HS-5 (cell line): ENCODE results near the gene RAB1B.

Source experiments
- DNase-seq: peaks from one replicate; pipeline ENCODE4 v3.0.0-alpha.2; 2012; ENCODE audit warnings: low read depth

Gene RAB1B

DNA sequence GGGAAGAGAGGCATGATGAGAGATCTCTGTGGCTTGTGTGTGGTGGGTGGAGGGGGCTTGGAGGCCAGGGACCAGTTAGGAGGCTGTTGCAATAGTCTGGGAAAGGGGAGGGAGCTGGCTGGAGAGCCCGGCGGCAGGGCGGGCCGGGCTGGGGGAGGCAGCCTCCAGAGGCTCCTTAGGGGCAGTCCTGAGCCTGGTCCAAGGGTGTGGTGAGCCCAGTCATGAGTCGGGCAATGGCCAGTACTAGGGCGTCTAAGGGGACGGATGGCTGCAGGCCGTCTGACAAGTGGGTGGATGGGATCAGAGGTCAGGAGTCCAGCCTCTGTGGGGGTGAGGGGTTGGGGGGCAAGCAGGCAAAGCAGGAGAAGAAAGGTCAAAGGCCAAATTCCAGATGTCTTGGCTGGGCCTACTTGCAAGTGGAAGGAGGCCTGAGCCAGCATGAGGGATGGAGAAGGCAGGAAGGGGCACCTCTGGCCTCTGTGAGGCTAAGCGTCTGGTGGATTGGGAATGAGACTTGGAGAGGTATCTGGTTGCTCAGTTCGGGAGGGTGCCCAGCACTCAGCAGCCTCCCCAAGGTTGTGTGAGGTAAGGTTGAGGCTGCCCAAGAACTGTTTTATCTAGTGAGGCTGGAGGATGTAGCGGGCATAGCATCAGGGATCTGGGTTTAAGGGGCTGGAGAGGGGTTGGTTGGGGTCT is 54.4 kb downstream of the RAB1B start:
- no peak for DNase-seq

GRCh38 chr11:66323684-66324083 is 55.2 kb downstream of the RAB1B start:
- DNase-seq: no peak

DNA sequence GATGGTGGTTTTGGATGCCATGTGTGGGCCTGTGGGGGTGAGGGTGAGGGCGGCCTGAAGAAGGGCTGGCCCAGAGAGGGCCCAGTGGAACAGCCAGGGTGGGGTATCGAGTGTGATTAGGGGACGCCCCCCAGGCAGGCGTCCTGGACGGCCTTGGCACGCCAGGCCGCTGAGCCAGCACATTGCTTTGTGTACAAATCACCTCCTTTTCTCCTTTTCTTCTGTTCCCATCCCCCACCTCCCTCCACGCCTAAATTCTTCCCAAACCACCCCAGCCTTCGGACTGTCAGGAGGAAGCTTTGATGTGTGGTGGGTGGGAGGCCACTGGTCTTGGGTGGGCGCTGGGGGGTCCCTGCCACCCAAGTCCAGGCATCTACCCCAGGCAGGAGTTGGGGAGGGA is 56.2 kb downstream of the RAB1B start:
- DNase-seq: no peak

DNA sequence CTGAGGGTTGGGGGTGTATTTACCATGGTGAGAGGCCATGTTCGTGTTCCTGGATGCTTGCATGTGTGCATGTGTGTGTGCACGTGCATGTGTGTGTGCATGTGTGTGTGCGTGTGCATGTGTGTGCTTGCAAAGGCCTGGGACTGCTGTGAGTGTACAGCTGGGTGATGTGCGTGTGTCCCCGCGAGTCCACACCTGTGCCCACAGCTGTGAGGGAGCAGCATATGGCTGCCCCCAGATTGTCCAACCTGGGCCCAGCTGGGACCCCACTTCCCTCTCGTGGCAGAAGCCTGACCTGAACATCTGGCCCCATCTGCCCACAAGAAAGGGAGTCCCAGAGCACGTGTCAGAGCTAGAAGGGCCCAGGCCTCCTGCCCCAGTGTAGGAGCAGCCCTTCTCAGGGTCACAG is 56.8 kb downstream of the RAB1B start:
- no peak for DNase-seq

- DNase-seq: no peak
Observed at GRCh38 chr11:66326261-66327111, 58.0 kb downstream of the RAB1B start.
